Stimulated activated CD4-positive, alpha-beta T cell treated with anti-CD3 and anti-CD28 coated beads, Interleukin-4, amount 100 ng/mL, for 48 hours (primary cell): ENCODE measurements around the gene MAPKAP1.

Experiments used
- DNase-seq, 2 donors: peaks; one replicate each; pipeline ENCODE4 v3.0.0-alpha.2; 2020; ENCODE audit warnings: low read depth in 2 of 2

Gene MAPKAP1

DNA sequence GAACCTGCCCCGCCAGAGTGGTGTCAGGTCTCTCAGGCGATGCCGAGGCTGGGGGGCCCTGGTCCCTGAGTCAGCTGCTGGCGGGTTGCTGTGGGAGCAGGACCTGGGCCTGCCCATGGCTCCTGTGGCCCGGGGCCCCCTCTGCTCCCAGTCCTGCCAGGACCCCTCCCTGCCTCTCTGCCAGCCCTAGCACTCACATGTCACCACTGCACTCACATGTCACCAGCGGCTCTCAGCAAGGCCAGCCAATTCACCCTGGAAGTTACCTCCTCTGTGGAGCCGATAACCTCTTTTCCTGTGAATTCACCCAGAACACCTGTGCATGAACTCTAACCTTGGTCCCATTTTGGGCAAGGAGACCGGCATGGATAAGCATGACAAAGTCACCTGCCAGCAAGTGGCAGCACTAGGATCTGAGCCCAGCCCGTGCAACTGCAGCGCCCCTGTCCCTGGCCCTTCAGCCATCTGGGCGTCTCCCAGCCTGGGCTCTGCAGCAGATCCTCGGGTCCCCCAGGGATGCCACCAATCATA, 275.2 kb downstream of the MAPKAP1 start:
- no peak for DNase-seq

DNA sequence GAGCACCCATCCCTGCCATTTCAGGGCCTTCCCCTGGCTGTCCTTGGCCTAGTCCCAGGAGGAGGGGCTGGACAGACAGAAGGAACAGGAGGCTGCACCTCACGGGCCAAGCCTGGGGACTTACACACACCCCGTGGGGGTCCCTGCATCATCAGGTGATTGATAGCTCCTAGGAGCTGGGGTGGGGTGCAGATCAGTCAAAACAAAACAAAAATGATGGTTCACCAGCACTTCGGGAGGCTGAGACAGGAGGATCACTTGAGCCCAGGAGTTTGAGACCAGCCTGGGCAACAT, 276.0 kb downstream of the MAPKAP1 start:
- DNase-seq = no peak

DNA sequence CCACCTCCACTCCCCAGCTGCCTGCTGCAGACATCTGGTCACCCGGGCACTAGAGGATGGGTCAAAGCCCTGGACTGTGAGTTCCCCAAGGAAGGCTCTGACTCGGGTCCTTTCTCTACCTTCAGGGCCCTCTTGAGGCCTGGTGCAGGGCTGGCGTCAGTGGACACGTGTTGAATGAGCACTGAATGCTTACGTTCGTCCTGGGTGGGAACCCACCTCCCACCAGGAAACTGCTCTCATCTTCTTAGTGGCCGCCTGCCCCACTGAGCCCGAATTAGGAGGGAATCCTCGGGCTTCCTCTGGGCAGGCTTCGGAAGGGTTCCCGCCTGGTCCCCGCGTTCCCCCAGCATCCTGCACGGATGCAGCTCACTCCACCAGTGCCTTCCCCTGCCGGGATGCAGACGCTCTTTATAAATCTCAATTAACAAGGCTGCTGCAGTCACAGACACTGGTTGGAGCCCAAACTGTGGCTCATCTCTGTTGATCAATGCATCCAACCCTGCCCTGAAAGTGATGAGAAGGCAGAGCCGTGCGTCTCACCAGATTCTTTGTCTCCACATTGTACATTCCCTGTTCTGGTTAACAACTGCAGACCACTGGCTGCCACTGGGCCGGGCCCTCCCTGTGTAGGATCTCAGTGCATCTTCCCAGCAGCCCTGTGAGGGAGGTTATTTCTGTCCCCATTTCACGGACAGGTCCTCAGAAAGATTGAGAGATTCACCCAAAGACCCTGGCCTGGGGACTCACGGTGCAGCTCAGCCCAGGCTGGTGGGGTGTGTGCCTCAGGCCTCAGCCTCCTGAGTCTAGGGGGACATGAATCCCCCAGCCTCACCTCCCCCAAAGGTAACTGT, 276.6 kb downstream of the MAPKAP1 start:
- no peak for DNase-seq

DNA sequence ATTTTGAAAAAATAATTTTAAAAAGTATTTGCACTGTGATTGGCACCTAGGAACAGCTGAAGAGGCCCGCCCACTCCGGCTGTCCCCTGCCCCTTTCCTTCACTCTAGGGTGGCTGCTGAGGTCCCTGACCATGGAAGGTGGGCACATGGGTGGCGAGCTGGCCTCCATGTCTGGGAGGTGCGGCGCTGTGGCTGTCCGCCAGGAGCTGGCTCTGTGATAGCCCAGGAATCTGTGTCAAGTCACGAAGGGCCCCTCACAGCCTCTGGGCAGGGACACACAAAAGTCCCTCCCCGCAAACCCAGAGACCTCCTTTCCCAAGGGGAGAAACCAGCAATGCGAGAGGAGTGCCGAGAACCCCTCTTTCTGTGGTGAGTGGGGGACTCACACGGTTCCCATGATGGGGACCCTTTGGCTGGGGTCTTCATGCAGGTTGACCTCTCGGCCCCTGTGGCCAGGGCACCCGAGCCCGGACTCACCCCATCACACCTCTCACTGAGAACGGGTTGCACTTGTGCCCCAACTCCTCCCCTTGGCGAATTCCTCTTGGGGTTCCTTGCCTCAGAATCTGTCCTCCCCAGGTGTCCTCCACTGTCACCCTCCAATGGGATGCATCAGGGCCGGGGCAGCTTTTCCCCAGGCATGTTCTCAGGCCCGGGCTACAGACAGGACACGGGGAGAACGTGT, 277.4 kb downstream of the MAPKAP1 start:
- no peak for DNase-seq

DNA sequence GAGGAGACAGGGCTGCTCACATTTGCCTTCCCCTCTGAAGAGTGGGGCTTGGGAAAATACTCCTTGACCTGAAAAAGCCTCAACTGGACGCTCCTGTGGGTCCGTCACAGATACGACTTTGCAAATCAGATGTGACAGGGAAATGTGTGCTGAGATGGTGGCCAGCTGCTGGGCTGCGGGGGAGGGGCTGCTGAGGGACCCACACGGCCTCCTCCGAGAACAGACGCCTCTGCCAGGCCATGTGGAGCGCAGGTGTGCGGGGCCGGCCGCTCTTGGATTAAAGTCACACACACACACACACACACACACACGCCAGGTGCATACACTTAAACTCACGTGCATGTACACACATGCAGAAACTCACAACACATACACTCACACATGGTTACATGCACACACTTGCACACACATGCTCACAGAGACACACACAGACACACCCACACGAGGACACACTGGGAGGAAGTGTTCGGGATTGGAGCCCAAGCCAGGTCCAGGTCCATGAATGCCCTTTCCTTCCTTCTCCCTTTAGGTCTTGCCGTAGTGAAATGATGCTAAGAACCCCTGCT, 278.0 kb downstream of the MAPKAP1 start:
- no peak for DNase-seq

DNA sequence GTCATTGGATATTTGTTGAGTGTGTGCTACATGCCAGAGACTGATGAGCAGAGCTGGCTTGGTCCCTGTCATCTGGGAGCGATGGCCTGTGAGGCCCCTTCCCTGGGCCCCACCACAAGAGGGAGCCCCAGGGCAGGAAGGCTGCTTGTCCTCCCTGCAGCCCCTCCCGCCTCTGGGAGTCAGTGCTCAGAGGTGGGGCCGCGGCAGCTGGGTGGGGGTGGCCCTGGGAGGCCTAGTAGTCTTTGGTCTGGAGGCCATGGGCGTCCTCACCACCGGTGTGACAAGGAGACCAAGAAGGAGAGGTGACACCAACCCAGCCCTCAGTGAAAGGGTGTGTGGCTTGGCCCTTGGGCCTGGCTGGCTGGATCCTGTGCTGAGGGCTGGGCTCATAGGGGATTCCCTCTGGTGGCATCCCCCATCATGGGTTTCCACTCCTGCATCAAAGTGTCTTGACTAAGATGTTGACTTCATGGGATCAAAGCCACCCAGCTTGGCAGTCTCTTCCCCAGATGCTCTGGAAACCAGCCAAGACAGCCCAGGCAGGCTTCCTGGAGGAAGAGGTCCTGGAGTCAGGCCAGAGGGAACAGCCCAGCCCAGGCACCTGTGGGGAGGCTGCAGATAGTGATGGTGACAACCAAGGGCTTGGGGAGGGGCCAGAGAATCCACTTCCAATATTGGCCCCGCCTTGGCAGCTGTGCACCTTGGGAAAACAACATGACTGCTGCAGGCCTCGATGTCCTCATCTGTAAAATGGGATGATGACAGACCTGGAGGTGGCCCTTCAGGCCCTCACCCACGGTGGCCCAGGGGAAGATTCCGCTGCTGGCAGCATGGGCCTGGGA, 278.7 kb downstream of the MAPKAP1 start:
- DNase-seq = no peak

DNA sequence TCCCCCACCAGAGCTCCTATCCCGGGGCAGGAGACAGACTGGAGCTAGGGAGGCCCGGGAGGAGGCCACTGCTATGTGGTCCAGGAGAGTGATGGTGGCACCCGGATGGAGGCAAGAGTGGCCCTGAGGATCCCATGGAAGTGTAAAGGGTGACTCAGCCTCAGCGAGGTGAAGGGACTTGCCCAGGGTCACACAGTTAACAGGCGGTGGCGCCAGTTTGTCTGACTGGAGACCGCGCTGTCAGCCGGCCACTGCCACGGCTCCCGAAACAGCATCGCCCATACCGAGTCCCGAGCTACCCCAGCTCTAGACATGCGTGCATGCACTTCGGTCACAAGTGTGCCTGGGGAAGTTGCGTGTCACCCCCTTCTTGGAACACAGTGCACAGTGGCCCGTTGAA, 279.5 kb downstream of the MAPKAP1 start:
- no peak for DNase-seq

DNA sequence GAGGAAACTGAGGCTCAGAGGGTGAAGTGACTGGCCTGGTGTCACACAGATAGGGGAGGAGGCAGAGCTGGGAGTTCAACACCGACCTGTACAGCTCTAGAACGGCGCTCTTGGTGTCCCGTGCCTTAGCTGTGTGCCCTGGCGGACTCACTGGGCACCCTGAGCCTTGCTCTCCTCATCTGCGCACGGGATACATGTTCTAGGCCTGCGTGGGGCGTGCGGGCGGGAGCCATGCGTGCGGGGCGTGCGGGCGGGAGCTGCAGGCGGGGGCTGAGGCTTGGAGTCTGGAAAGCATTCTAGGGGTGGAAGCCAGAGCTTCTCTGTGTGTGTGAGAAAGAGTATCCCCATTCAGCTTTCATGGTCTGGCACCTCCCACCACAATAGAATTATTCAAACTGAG, 280.1 kb downstream of the MAPKAP1 start:
- no peak for DNase-seq

DNA sequence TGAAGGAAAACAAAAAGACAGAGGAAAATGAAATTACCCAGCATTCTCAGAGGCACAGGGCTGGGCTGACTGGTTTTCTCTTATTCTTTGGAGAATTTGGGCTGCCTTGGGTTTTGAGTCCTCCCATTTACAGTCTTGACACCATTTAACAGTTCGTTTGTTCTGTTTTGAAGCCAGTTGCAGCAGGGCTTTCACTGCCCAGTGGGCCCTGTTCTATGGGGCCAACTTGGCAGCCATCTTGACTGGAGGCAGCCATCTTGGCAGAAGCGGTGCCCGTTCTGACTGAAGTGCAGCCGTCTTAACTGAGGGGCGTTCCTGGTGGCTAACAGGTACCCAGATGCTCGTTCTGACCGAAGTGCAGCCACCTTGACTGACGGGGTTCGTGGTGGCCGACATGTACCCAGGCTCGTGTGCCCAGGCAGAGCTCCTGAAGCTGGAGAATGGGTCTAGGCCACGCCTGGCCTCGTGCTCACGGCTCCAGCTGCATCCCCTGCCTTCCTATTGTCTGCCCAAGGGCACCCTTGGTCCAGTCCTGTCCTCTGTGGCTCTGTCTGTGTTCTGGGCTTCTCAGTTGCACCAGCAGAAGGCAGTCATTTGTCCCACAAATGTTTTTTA, 281.0 kb downstream of the MAPKAP1 start:
- no peak for DNase-seq

DNA sequence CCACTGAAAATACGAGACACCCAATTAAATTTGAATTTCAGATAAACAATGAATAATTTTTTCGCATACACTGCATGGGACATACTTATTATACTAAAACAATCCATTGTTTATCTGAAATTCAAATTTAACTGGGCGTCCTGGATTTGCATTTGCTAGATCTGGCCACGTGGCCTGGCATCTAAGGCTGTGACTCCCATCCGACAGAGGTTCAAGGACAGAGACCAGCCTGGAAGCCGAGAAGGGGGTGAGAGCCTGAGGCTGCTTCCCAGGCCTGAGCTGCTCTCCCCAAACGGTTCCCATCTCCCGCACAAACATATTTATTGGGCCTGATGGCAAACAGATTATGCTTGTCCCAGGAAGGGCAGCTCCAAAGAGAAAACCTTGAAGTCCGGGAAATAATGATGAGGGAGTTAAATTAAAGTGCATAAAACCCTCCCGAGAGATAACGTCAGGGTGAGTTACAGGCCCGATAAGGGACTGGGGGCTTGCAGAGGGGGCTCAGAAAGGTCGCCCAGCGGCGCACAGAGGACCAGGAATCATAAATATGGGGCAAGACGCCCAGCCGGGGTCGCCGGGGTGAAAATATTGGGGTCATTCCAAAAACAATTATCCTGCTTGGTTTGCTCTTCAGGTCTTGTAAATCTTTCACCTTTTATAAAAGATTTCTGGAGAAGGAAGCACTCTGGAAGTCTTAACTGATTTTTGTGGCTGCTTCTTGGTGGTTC, 281.7 kb downstream of the MAPKAP1 start:
- DNase-seq = no peak

DNA sequence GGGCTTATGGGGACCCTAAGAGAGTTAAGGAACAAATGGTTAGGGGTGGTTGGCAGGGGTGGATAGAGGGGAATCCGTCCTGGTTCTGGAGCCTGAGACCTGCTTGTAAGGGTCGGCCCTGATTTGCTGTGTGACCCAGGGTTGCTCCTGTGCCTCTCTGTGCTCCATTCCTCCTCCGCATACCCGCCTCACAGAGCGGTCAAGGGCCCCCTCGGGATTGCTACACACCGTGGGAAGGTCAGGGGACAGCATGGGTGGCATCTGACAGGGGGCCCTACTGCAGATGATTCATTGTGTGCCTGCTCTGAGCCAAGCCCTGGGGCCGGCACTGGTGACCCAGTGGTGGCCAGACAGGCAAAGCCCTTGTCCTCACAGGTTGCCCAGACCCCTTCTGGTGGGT, 283.0 kb downstream of the MAPKAP1 start:
- no peak for DNase-seq

DNA sequence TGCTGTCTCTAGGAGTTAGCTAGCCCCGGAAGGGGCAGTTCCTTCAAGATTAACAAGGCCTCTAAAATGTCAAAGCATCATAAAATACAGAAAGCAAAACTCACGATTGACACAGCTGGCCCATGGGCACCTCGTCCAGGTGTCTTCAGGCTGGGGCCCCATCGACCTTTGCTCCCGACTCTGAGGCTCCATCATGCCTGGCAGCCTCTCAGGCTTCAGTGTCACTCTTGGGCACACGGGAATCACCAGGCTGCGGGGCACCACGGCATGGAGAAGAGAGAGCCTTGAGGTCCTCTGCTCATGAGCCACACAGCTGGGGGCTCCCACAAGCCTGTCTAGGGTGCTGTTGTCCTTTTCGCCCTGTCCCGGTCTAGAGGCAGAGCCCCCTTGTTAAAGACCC, 284.2 kb downstream of the MAPKAP1 start:
- no peak for DNase-seq

DNA sequence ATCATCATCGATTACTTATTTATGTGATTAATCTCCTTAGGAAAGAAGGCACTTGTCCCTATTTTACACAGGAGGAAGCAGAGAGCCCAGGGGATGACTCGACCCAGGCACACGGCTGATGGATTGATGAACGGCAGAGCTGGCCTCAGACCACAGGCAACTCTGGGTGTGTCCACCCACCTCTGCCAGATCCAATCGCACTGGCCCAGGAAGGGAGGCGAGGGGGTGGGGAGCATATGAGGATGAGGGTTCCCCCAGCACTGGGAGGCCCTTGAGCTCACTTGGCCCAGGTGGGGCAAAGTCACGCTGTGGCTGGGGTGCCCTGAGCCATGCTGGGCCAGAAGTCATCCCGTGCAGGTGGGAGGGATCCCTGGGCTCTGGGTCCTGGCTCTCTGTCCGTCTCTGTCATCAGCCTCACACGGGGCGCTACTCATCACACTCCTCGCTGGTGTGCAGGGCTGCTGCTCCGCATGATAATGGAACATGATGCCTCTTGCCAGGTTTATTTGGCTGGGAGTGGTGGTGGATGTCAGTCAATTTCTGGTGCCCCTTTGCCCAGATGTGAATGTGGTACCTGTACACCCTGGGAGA, 285.3 kb downstream of the MAPKAP1 start:
- DNase-seq = no peak

DNA sequence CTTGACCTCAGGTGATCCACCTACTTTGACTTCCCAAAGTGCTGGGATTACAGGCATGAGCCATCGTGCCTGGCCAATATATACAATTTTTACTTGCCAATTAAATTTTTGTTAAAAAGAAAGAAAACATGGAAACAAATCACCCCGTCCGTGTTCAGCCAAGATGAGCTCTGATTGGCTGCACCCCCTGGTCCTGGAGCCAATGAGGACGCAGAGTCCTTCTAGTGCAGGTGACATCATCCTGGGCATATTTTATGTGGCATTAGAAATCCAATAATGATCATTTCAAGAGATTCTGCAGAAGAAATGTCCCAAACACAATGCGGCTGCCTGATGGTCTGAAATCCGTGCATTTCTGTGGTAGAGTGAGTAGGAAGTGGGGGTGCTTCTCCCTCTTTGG, 285.8 kb downstream of the MAPKAP1 start:
- DNase-seq = no peak

DNA sequence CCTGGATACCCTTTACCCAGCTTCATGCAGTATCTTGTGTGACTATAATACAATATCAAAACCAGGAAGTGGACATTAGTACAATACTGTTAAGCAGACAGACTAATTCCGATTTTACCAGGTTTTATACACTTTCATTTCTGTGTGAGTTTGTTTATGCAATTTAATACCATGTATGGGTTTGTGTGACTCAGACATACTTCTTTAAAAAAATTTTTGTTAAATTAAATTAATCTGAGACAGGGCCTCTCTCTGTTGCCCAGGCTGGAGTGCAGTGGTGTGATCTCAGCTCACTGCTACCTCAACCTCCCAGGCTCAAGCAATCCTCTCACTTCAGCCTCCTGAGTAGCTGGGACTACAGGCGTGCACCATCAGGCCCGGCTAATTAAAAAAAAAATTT, 288.6 kb downstream of the MAPKAP1 start:
- no peak for DNase-seq

DNA sequence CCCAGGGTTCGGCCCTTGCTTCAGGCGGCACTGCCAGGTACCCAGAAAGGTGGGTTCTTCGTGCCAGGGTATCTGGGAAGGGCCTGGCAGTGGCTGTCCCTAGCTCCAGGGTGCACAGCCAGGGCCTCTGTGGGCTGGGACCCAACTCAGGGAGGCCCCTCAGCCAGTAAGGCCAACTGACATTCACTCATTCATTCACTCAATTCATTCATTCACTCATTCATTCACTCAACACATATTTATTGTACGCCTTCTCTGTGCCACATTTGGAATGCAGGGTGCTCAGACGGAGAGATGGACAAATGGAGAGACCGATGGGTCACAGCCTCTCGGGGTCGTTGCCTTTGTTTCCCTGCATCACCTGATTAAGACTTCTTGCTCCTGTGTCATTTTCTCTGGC, 290.5 kb downstream of the MAPKAP1 start:
- DNase-seq = no peak

DNA sequence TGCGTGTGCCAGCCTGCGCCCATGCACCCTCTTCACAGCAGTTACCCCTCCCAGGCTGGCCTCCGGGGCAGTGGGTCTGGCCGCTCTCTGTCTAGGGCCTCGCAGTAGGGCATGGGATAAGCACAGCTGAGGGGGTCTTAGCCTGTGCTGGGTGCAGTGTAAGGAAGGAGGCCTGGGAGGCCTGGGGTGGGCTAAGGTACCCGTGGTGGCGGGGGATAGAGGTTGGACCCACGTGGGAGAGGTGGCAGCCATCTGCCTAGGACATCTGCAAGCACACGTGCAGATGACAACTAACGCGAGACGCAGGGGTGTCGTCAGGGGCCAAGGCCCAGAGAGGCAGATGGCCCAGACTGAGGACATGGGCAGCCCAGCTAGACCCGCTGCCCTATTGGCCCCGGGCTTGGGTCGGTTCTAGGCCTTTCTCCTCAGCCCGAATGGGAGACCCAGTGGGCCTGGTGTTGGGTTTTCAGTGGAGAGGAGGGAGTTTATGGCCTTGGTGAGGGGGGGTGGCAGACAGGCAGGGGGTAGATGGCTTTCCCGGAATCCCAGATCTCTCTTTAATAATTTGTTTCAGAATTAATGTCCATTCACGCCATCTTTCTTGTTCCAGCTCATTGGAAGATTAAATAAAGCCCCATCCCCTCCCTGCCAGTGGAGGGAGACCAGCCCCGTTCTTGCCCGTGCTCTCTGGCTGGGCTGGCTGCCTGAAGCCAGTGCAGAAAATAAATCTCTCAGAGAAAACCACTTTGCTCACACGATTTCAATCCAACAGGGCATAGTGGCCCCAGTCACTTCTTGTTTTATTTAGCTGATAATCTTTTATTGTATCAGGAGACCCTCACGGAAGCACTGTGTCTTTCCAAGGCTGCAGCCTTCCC, 291.2 kb downstream of the MAPKAP1 start:
- DNase-seq = no peak

DNA sequence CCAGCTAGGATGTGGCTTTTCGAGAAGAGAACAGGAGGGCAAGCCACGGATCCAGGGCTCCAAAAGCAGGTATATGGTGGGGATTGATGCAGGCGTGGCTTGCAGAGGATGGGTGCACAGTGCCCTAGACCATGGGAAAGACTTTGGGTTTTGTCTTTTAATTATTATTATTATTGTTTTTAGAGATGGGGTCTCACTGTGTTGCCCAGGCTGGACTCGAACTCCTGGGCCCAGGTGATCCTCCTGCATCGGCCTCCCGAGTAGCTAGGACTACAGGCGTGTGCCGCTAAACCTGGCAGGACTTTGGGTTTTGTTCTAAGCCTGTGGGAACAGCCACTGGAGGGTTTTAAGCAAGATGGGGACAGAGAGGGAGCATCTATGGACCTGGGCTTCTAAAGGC, 293.4 kb downstream of the MAPKAP1 start:
- no peak for DNase-seq

DNA sequence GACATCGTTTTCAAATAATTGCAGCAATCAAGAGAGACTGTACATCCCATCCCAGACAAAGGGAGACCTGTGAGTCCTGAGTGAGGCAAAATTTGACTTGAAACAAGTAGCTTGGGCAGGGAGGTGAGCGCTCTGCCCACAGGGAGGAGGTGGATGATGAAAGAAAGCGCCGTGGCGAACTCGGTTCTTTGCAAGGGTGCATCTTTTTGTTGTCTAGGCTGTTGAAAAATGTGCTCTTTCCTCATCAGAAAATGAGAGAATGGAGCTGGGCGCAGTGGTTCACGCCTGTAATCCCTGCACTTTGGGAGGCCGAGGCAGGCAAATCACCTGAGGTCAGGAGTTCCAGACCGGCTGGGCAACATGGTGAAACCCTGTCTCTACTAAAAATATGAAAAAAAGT, 294.8 kb downstream of the MAPKAP1 start:
- DNase-seq = no peak
